ENCODE measurements around the gene PDZD2. TPM values are rescaled to one million over a fixed set of nuclear protein-coding genes. Genes with fewer than 3 reads are reported as not detected.
"Not testable (repeated sequence)": the region's sequence is repeated elsewhere in the genome, so short reads cannot be mapped to it uniquely, and the experiment has no call there.

The PDZD2 gene
- under 1 TPM in 1 of 3 donors, not detected in 2; 0.37 TPM for polyA plus RNA-seq

- DNase-seq = peak; percentile 53 to 67 (median 65)
- H3K9me3 Mint-ChIP-seq = no peaks in the 10 kb centered on the region
- H3K4me1 Mint-ChIP-seq = peaks cover 14 to 16% of the 10 kb centered on the region in 2 donors
- H3K4me3 Mint-ChIP-seq = peak within 1 kb of the TSS; percentile 87 to 92 (median 89)
- no peaks in the 10 kb centered on the region for H3K36me3 Mint-ChIP-seq
- H3K27me3 Mint-ChIP-seq (ENCODE audit: low read depth in 3 of 3) = peaks cover 2 to 5% (median 5%) of the 10 kb centered on the region in 3 donors
- H3K27ac Mint-ChIP-seq = peak within 1 kb of the TSS in 4 of 6 donors; percentile 54 to 86 (median 72)
These were observed at the start of gene PDZD2 for GRCh38 chr5:31638748-31639418. TSS of gene PDZD2 (plus strand) at chr5:31639131.

GRCh38 chr5:31593665-31594064 is 45.3 kb upstream of the PDZD2 start:
- Mint-ChIP-seq H3K27ac (no peak overlapping the region), H3K27me3 (ENCODE audit: low read depth in 3 of 3) (peaks cover 2 to 5% (median 2%) of the 10 kb centered on the region in 3 donors), H3K9me3 (no peaks in the 10 kb centered on the region), H3K4me3 (no peak overlapping the region), H3K36me3 (no peaks in the 10 kb centered on the region), H3K4me1 (no peaks in the 10 kb centered on the region)
- no peak for DNase-seq

- Mint-ChIP-seq H3K27ac (no peak overlapping the region), H3K27me3 (ENCODE audit: low read depth in 3 of 3) (peaks cover 2 to 4% (median 2%) of the 10 kb centered on the region in 3 donors), H3K4me3 (no peak overlapping the region), H3K4me1 (no peaks in the 10 kb centered on the region), H3K9me3 (no peaks in the 10 kb centered on the region), H3K36me3 (no peaks in the 10 kb centered on the region)
- DNase-seq = no peak
These were observed 42.6 kb upstream of the PDZD2 start for GRCh38 chr5:31596354-31596753.

- DNase-seq = no peak
- H3K9me3 Mint-ChIP-seq = no peaks in the 10 kb centered on the region
- H3K4me1 Mint-ChIP-seq = no peaks in the 10 kb centered on the region
- no peak overlapping the region for H3K4me3 Mint-ChIP-seq
- no peaks in the 10 kb centered on the region for H3K36me3 Mint-ChIP-seq
- H3K27me3 Mint-ChIP-seq (ENCODE audit: low read depth in 3 of 3) = peaks cover 2 to 3% (median 2%) of the 10 kb centered on the region in 3 donors
- no peak overlapping the region for H3K27ac Mint-ChIP-seq
These were observed 40.0 kb upstream of the PDZD2 start for GRCh38 chr5:31598640-31599611.

- not testable (repeated sequence) for H3K36me3 Mint-ChIP-seq; H3K27me3 Mint-ChIP-seq (ENCODE audit: low read depth in 3 of 3); H3K4me1 Mint-ChIP-seq; DNase-seq; H3K4me3 Mint-ChIP-seq; H3K9me3 Mint-ChIP-seq; H3K27ac Mint-ChIP-seq
These were observed 36.6 kb upstream of the PDZD2 start for GRCh38 chr5:31602305-31602704.

- no peaks in the 10 kb centered on the region for H3K9me3 Mint-ChIP-seq
- peaks cover 0 to 6% (median 3%) of the 10 kb centered on the region in 3 donors for H3K27me3 Mint-ChIP-seq (ENCODE audit: low read depth in 3 of 3)
- H3K4me1 Mint-ChIP-seq = no peaks in the 10 kb centered on the region
- no peak overlapping the region for H3K27ac Mint-ChIP-seq
- H3K36me3 Mint-ChIP-seq = no peaks in the 10 kb centered on the region
- no peak for DNase-seq
- no peak overlapping the region for H3K4me3 Mint-ChIP-seq
These were observed 34.7 kb upstream of the PDZD2 start for GRCh38 chr5:31604240-31604639.

- H3K9me3 Mint-ChIP-seq = no peaks in the 10 kb centered on the region
- no peak overlapping the region for H3K27ac Mint-ChIP-seq
- DNase-seq = no peak
- H3K4me3 Mint-ChIP-seq = no peak overlapping the region
- no peaks in the 10 kb centered on the region for H3K4me1 Mint-ChIP-seq
- no peaks in the 10 kb centered on the region for H3K36me3 Mint-ChIP-seq
- H3K27me3 Mint-ChIP-seq (ENCODE audit: low read depth in 3 of 3) = peaks cover 0 to 6% (median 3%) of the 10 kb centered on the region in 3 donors
These were observed 34.3 kb upstream of the PDZD2 start for GRCh38 chr5:31604644-31605043.

GRCh38 chr5:31605920-31606319 is 33.0 kb upstream of the PDZD2 start:
- Mint-ChIP-seq H3K36me3 (no peaks in the 10 kb centered on the region), H3K27me3 (ENCODE audit: low read depth in 3 of 3) (peaks cover 0 to 6% (median 5%) of the 10 kb centered on the region in 3 donors), H3K4me1 (no peaks in the 10 kb centered on the region), H3K4me3 (no peak overlapping the region), H3K27ac (no peak overlapping the region), H3K9me3 (no peaks in the 10 kb centered on the region)
- DNase-seq = no peak

GRCh38 chr5:31607546-31607945 is 31.4 kb upstream of the PDZD2 start:
- H3K27ac Mint-ChIP-seq = no peak overlapping the region
- no peaks in the 10 kb centered on the region for H3K36me3 Mint-ChIP-seq
- H3K27me3 Mint-ChIP-seq (ENCODE audit: low read depth in 3 of 3) = peaks cover 0 to 6% (median 5%) of the 10 kb centered on the region in 3 donors
- H3K9me3 Mint-ChIP-seq = no peaks in the 10 kb centered on the region
- no peak for DNase-seq
- H3K4me3 Mint-ChIP-seq = no peak overlapping the region
- H3K4me1 Mint-ChIP-seq = no peaks in the 10 kb centered on the region

- no peak for DNase-seq
- Mint-ChIP-seq H3K27ac (no peak overlapping the region), H3K27me3 (ENCODE audit: low read depth in 3 of 3) (peaks cover 3 to 10% (median 6%) of the 10 kb centered on the region in 3 donors), H3K9me3 (no peaks in the 10 kb centered on the region), H3K4me1 (no peaks in the 10 kb centered on the region), H3K36me3 (no peaks in the 10 kb centered on the region), H3K4me3 (no peak overlapping the region)
These were observed 27.9 kb upstream of the PDZD2 start for GRCh38 chr5:31611002-31611401.

- peaks cover 3 to 14% (median 13%) of the 10 kb centered on the region in 3 donors for H3K27me3 Mint-ChIP-seq (ENCODE audit: low read depth in 3 of 3)
- H3K9me3 Mint-ChIP-seq = no peaks in the 10 kb centered on the region
- H3K4me1 Mint-ChIP-seq = peaks cover 17 to 20% of the 10 kb centered on the region in 2 donors
- no peak for DNase-seq
- no peak overlapping the region for H3K4me3 Mint-ChIP-seq
- H3K27ac Mint-ChIP-seq = no peak overlapping the region
- no peaks in the 10 kb centered on the region for H3K36me3 Mint-ChIP-seq
These were observed 25.3 kb upstream of the PDZD2 start for GRCh38 chr5:31613651-31614050.

GRCh38 chr5:31614151-31615020 is 24.5 kb upstream of the PDZD2 start:
- peaks cover 3 to 16% (median 13%) of the 10 kb centered on the region in 3 donors for H3K27me3 Mint-ChIP-seq (ENCODE audit: low read depth in 3 of 3)
- no peak for DNase-seq
- no peaks in the 10 kb centered on the region for H3K36me3 Mint-ChIP-seq
- H3K4me1 Mint-ChIP-seq = peaks cover 24 to 26% of the 10 kb centered on the region in 2 donors
- H3K27ac Mint-ChIP-seq = no peak overlapping the region
- no peak overlapping the region for H3K4me3 Mint-ChIP-seq
- no peaks in the 10 kb centered on the region for H3K9me3 Mint-ChIP-seq

- H3K4me1 Mint-ChIP-seq = peaks cover 27 to 30% of the 10 kb centered on the region in 2 donors
- H3K4me3 Mint-ChIP-seq = peak overlapping the region; percentile 40 to 78 (median 70)
- peaks cover 6 to 16% (median 14%) of the 10 kb centered on the region in 3 donors for H3K27me3 Mint-ChIP-seq (ENCODE audit: low read depth in 3 of 3)
- H3K27ac Mint-ChIP-seq = peak overlapping the region in 3 of 6 donors; percentile 47 to 83 (median 70)
- no peaks in the 10 kb centered on the region for H3K9me3 Mint-ChIP-seq
- H3K36me3 Mint-ChIP-seq = no peaks in the 10 kb centered on the region
- DNase-seq = peak; percentile 44 to 55 (median 54)
These were observed 21.1 kb upstream of the PDZD2 start for GRCh38 chr5:31617867-31618266.
